Stomach (tissue), 9 donors: ENCODE measurements around the gene TOP3B. TPM values are rescaled to one million over a fixed set of nuclear protein-coding genes. Genes with fewer than 3 reads are reported as not detected.

Experiments used
- DNase-seq, 2 donors: peaks; one replicate each; pipeline versions ENCODE4 v3.0.0 to v3.0.0-alpha.2; 2013 to 2019
- H3K27ac ChIP-seq, 5 donors: fragments of 200-600 bp in 4 of 5; sonication (generic) in 4 of 5; one replicate each; pipeline ENCODE4 v1.5.1; 2013 to 2019; ENCODE audit warnings: mild to moderate bottlenecking in 1 of 5, moderate library complexity in 1 of 5
- H3K27me3 ChIP-seq, 3 donors: fragments of 200-600 bp; sonication (generic); one replicate each; pipeline ENCODE4 v1.5.1; 2017 to 2019; ENCODE audit warnings: mixed run types in 1 of 3
- H3K36me3 ChIP-seq, 4 donors: fragments of 200-600 bp; sonication (generic); 1 replicate in 3 of 4; 2 replicates in 1 of 4; pipeline ENCODE4 v1.5.1; 2016 to 2019
- H3K4me1 ChIP-seq, 4 donors: fragments of 200-600 bp; sonication (generic); one replicate each; pipeline ENCODE4 v1.5.1; 2016 to 2019
- H3K4me3 ChIP-seq, 4 donors: fragments of 200-600 bp; sonication (generic) in 3 of 4; one replicate each; pipeline ENCODE4 v1.5.1; 2016 to 2019; ENCODE audit warnings: mild to moderate bottlenecking in 1 of 4
- H3K9me3 ChIP-seq, 4 donors: fragments of 200-600 bp; sonication (generic); one replicate each; pipeline ENCODE4 v1.5.1; 2016 to 2019
- CTCF ChIP-seq, 7 experiments: fragments of 450-650 bp in 4 of 7; fragments of 200-600 bp in 3 of 7; sonication (generic) in 3 of 7; IDR thresholded peaks; one replicate each; pipeline ENCODE4 v1.5.1; 2016 to 2019; ENCODE audit warnings: antibody characterized with exemption in 7 of 7, control low read depth in 2 of 7, mild to moderate bottlenecking in 1 of 7
- EP300 ChIP-seq: sonication (generic); formaldehyde crosslinking; IDR thresholded peaks from one replicate; pipeline ENCODE4 v1.6.1; 2017; ENCODE audit warnings: antibody characterized with exemption
- POLR2A ChIP-seq, 4 donors: fragments of 450-650 bp; IDR thresholded peaks; one replicate each; pipeline ENCODE4 v1.6.1; 2016; ENCODE audit warnings: antibody characterized with exemption in 4 of 4, control low read depth in 2 of 4, mild to moderate bottlenecking in 1 of 4, moderate library complexity in 1 of 4
- POLR2AphosphoS5 ChIP-seq, 3 donors: sonication (generic); formaldehyde crosslinking; IDR thresholded peaks; one replicate each; pipeline ENCODE4 v1.6.1; 2016; ENCODE audit warnings: antibody characterized with exemption in 3 of 3
- WGBS, 5 donors: extraction: QIAGEN DNeasy Blood & Tissue Kit in 3 of 5; methylation state at CpG; one replicate each; pipeline versions ENCODE4 v1.1.5 to v1.1.7; 2013 to 2018; 5-methylcytosine and 5-hydroxymethylcytosine counted together
- intact Hi-C: fragments of 100-400 bp; cut with DNase I; formaldehyde crosslinking; loops from one replicate; pipeline ENCODE4 v1.15.1; 2023; ENCODE audit warnings: low total_unique reads
- polyA plus RNA-seq, 3 donors: library from polyadenylated mRNA; stranded (reverse); fragments of 200-250 nt; gene quantifications; one replicate each; pipeline ENCODE4 v1.2.3, GENCODE V29; 2013
- total RNA-seq, 5 donors: library from RNA; depleted of rRNA; stranded (reverse); fragments of >200 nt; gene quantifications; one replicate each; pipeline versions ENCODE4 v1.1.0 to v1.2.3, GENCODE V29; 2014 to 2016
- donor health status: healthy with polysubstance abuse.
- donor health status: Bipolar disorder and iron deficiency.
- donor health status: healthy.

TOP3B gene
- total and polyA plus RNA-seq, 8 donors, result 3.8 to 509 (median 25.6) TPM

GRCh38 chr22:21990445-21991303, 8.1 kb upstream of the TOP3B start:
- intact Hi-C loops, result no loop called here

GRCh38 chr22:21989049-21989448, 6.5 kb upstream of the TOP3B start:
- Histone ChIP-seq H3K4me1 (no peaks in the 10 kb centered on the region), H3K36me3 (no peaks in the 10 kb centered on the region), H3K27ac (no peak overlapping the region), H3K4me3 (no peak overlapping the region), H3K9me3 (no peaks in the 10 kb centered on the region), H3K27me3 (peaks cover 0 to 8% (median 0%) of the 10 kb centered on the region in 3 donors)
- TF ChIP-seq CTCF (IDR thresholded peaks at IDR 0.05) (no peak), POLR2A (IDR thresholded peaks at IDR 0.05) (no peak), EP300 (no peak), POLR2AphosphoS5 (IDR thresholded peaks at IDR 0.05) (no peak)
- intact Hi-C loops, result no loop called here
- 47 to 75% (median 55%) methylated on average over 6 of the region's 6 CpGs for WGBS, 5 donors
- no peak for DNase-seq

More at GRCh38 chr22:21990445-21991303, 8.1 kb upstream of the TOP3B start:
- Histone ChIP-seq H3K27me3 (peaks cover 0 to 8% (median 0%) of the 10 kb centered on the region in 3 donors), H3K27ac (no peak overlapping the region), H3K4me1 (no peaks in the 10 kb centered on the region), H3K4me3 (no peak overlapping the region), H3K36me3 (no peaks in the 10 kb centered on the region), H3K9me3 (no peaks in the 10 kb centered on the region)
- TF ChIP-seq CTCF (IDR thresholded peaks at IDR 0.05) (no peak), POLR2A (IDR thresholded peaks at IDR 0.05) (no peak), POLR2AphosphoS5 (IDR thresholded peaks at IDR 0.05) (no peak), EP300 (no peak)
- no peak for DNase-seq
- 62 to 72% (median 64%) methylated on average over 16 of the region's 16 CpGs for WGBS, 5 donors

DNA sequence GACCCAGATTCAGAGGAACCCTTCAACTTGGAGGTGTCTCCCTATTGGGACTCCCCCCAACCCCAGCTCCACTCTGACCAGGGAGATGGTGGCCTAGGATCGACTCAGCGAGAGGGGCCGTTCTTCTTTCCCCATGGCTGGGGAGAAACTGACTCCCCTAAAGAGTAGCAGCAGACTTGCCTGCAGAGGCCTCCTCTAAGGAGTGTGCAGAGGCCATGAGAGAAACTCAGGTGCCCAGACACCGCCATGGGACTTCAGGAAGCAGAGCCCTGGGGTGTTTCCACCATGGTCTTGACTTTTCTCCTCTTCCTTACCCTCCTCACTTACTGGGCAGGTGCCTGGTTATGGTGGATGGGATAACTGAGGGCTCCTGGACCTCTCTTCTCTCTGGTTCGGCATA, 2.6 kb upstream of the TOP3B start:
- DNase-seq, result no peak
- Histone ChIP-seq H3K9me3 (no peaks in the 10 kb centered on the region), H3K4me3 (no peak overlapping the region), H3K4me1 (peaks cover 8 to 28% (median 22%) of the 10 kb centered on the region in 4 donors), H3K36me3 (no peaks in the 10 kb centered on the region), H3K27me3 (peaks cover 0 to 3% (median 0%) of the 10 kb centered on the region in 3 donors), H3K27ac (no peak overlapping the region)
- intact Hi-C loops, result no loop called here
- WGBS, 5 donors, result 91 to 98% (median 96%) methylated on average over 5 of the region's 5 CpGs
- TF ChIP-seq POLR2AphosphoS5 (IDR thresholded peaks at IDR 0.05), result no peak
- TF ChIP-seq POLR2A (IDR thresholded peaks at IDR 0.05), result no peak
- no peak for TF ChIP-seq EP300
- no peak for TF ChIP-seq CTCF (IDR thresholded peaks at IDR 0.05)

DNA sequence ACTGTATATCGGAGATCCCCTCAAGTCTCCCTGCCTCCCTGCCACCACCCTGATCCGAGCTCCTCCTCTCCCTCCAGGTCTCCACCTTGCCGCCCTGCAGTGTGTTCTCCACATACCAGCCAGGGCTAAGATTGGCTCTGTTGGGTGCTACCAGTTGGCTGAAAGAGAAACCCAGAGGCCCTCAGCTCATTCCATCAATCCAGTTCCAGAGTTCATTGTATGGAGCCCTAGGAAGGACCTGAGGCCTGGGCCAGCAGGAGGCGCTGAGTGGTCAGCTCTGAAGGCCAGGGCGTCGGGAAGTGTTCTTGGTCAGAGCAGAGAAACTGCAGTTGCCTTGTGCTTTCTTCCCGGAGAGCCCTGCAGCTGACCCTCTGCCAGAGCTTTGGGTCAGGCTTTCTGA, 2.2 kb upstream of the TOP3B start:
- Histone ChIP-seq H3K4me1 (peaks cover 8 to 30% (median 24%) of the 10 kb centered on the region in 4 donors), H3K27me3 (peaks cover 0 to 2% (median 0%) of the 10 kb centered on the region in 3 donors), H3K27ac (no peak overlapping the region), H3K4me3 (no peak overlapping the region), H3K36me3 (no peaks in the 10 kb centered on the region), H3K9me3 (no peaks in the 10 kb centered on the region)
- WGBS, 5 donors, result 33 to 52% (median 47%) methylated on average over 7 of the region's 7 CpGs
- TF ChIP-seq CTCF (IDR thresholded peaks at IDR 0.05), result no peak
- TF ChIP-seq EP300, result no peak
- no peak for TF ChIP-seq POLR2AphosphoS5 (IDR thresholded peaks at IDR 0.05)
- TF ChIP-seq POLR2A (IDR thresholded peaks at IDR 0.05), result no peak
- DNase-seq, result peak in 1 of 2 donors; percentile 37
- intact Hi-C loops, result no loop called here
